OCI-LY7 (cell line): ENCODE measurements around the gene LRRC74B. TPM values are rescaled to one million over a fixed set of nuclear protein-coding genes. Genes with fewer than 3 reads are reported as not detected.

Experiments
- BruUV-seq: library from RNA; stranded (reverse); fragments of 400-500 nt; replicated peaks from 2 replicates; lab custom pipeline; 2021; lab: Mats Ljungman, UMichigan
- CTCF ChIA-PET: fragments of 300-600 bp; sonication (Branson Sonifier 250); formaldehyde crosslinking; loops from one replicate; lab custom pipeline; 2022; ENCODE audit warnings: antibody characterized with exemption; ENCODE audit not compliant: unreplicated experiment; lab: Charles Lee
- POLR2A ChIA-PET: fragments of 300-600 bp; sonication (Branson Sonifier 250); formaldehyde crosslinking; loops from one replicate; lab custom pipeline; 2022; ENCODE audit warnings: antibody characterized with exemption; lab: Charles Lee
- DNase-seq: peaks from one replicate; pipeline ENCODE4 v3.0.0-alpha.2; 2015; ENCODE audit warnings: low spot score
- H2AFZ ChIP-seq: fragments of 200-600 bp; sonication (generic), shearing (Covaris generic); 2 replicates; pipeline ENCODE4 v1.6.1; 2014; ENCODE audit warnings: mild to moderate bottlenecking, antibody characterized with exemption, low read length, moderate library complexity
- H3K27ac ChIP-seq: fragments of 200-600 bp; sonication (generic); 2 replicates; pipeline ENCODE4 v1.5.1; 2014; ENCODE audit warnings: mixed run types, low read depth, mild to moderate bottlenecking, moderate library complexity, low read length, inconsistent platforms; ENCODE audit not compliant: poor library complexity, severe bottlenecking
- H3K36me3 ChIP-seq: fragments of 200-600 bp; sonication (generic); 2 replicates; pipeline ENCODE4 v1.6.1; 2014; ENCODE audit warnings: mild to moderate bottlenecking, antibody characterized with exemption, low read length, moderate library complexity, mixed read lengths; ENCODE audit not compliant: insufficient read depth
- H3K4me1 ChIP-seq: fragments of 200-600 bp; sonication (generic); 2 replicates; pipeline ENCODE4 v1.5.1; 2014; ENCODE audit warnings: mild to moderate bottlenecking, low read length; ENCODE audit not compliant: insufficient read depth, poor library complexity, severe bottlenecking
- H3K4me2 ChIP-seq: fragments of 200-600 bp; sonication (generic); 2 replicates; pipeline ENCODE4 v1.6.1; 2014; ENCODE audit warnings: mild to moderate bottlenecking, low read length
- H3K4me3 ChIP-seq: fragments of 200-600 bp; sonication (generic); 2 replicates; pipeline ENCODE4 v1.5.1; 2014; ENCODE audit warnings: mild to moderate bottlenecking, low read depth, low read length; ENCODE audit not compliant: poor library complexity, severe bottlenecking
- H3K79me2 ChIP-seq: fragments of 200-600 bp; sonication (generic); 2 replicates; pipeline ENCODE4 v1.6.1; 2016; ENCODE audit warnings: low read depth, mild to moderate bottlenecking, low read length, moderate library complexity, mixed read lengths; ENCODE audit not compliant: insufficient read depth
- H3K9me2 ChIP-seq: fragments of 200-600 bp; sonication (generic); 2 replicates; pipeline ENCODE4 v1.6.1; 2016; ENCODE audit warnings: mild to moderate bottlenecking, low read length, mixed read lengths; ENCODE audit not compliant: insufficient read depth
- H3K9me3 ChIP-seq: fragments of 200-600 bp; sonication (generic); 2 replicates; pipeline ENCODE4 v1.6.1; 2014; ENCODE audit warnings: mild to moderate bottlenecking, mixed run types, low read length, mixed read lengths
- H4K20me1 ChIP-seq: fragments of 200-600 bp; sonication (generic); 2 replicates; pipeline ENCODE4 v1.6.1; 2014; ENCODE audit warnings: mild to moderate bottlenecking, antibody characterized with exemption, low read length, moderate library complexity, mixed read lengths; ENCODE audit not compliant: insufficient read depth
- CTCF ChIP-seq: fragments of 200-600 bp; sonication (generic); conservative IDR thresholded peaks from 2 replicates; pipeline ENCODE4 v1.5.1; 2014; ENCODE audit warnings: mild to moderate bottlenecking, antibody characterized with exemption, low read length, moderate library complexity, mixed read lengths
- EZH2phosphoT487 ChIP-seq: fragments of 200-600 bp; sonication (generic); IDR thresholded peaks from 2 replicates; pipeline ENCODE4 v1.6.1; 2018; ENCODE audit warnings: low read depth, borderline replicate concordance, mild to moderate bottlenecking, mixed run types, antibody characterized with exemption, low read length, moderate library complexity, mixed read lengths
- intact Hi-C: fragments of 100-400 bp; cut with micrococcal nuclease; formaldehyde crosslinking; loops from one replicate; pipeline ENCODE4 v1.10.0; 2022; ENCODE audit not compliant: unreplicated experiment
- total RNA-seq, 2 experiments: library from RNA; depleted of rRNA in 1 of 2; stranded (reverse); fragments of >200 nt in 1 of 2; shearing (Covaris generic) in 1 of 2; gene quantifications; 2 replicates each; pipeline ENCODE4 v1.2.3, GENCODE V29; 2014 to 2022

LRRC74B gene
- total RNA-seq, 2 experiments from 2014 or later: not detected

GRCh38 chr22:21073482-21073881 lies 27.7 kb downstream of the LRRC74B start:
- Histone ChIP-seq H3K4me3 (no peak overlapping the region), H3K9me3 (no peaks in the 10 kb centered on the region), H3K4me1 (no peaks in the 10 kb centered on the region), H3K4me2 (no peak overlapping the region), H4K20me1 (no peaks in the 10 kb centered on the region), H3K36me3 (no peaks in the 10 kb centered on the region), H3K79me2 (no peaks in the 10 kb centered on the region), H2AFZ (no peak overlapping the region), H3K9me2 (no peaks in the 10 kb centered on the region), H3K27ac (no peak overlapping the region)
- no peak for DNase-seq
- TF ChIP-seq EZH2phosphoT487 (no peak), CTCF (no peak)
- no TSS peak for BruUV-seq
- POLR2A ChIA-PET: interaction anchor here (0.7 kb wide), 1 partner anchor 64 kb away, joined by 3 read pairs; no protein-coding TSS in a partner anchor
- CTCF ChIA-PET: no interaction called here
- intact Hi-C loops: no loop called here

- Histone ChIP-seq H3K9me2 (no peaks in the 10 kb centered on the region), H3K9me3 (no peaks in the 10 kb centered on the region), H3K4me3 (no peak overlapping the region), H3K4me1 (no peaks in the 10 kb centered on the region), H3K4me2 (no peak overlapping the region), H3K27ac (no peak overlapping the region), H3K79me2 (no peaks in the 10 kb centered on the region), H2AFZ (no peak overlapping the region), H3K36me3 (no peaks in the 10 kb centered on the region), H4K20me1 (no peaks in the 10 kb centered on the region)
- TF ChIP-seq CTCF (no peak), EZH2phosphoT487 (no peak)
- DNase-seq: no peak
- POLR2A ChIA-PET: interaction anchor here (0.7 kb wide), 1 partner anchor 65 kb away, joined by 3 read pairs; no protein-coding TSS in a partner anchor
- CTCF ChIA-PET: no interaction called here
- BruUV-seq: no TSS peak
- intact Hi-C loops: no loop called here
These were observed 28.5 kb downstream of the LRRC74B start for GRCh38 chr22:21074102-21074715.

GRCh38 chr22:21075516-21076138 lies 29.9 kb downstream of the LRRC74B start:
- no peak overlapping the region for H2AFZ ChIP-seq
- H3K9me3 ChIP-seq: no peaks in the 10 kb centered on the region
- H3K27ac ChIP-seq: no peak overlapping the region
- intact Hi-C loops: no loop called here
- H3K4me1 ChIP-seq: no peaks in the 10 kb centered on the region
- ChIA-PET CTCF (no interaction called here), POLR2A (no interaction called here)
- no peaks in the 10 kb centered on the region for H3K79me2 ChIP-seq
- no peak for DNase-seq
- BruUV-seq: no TSS peak
- H3K36me3 ChIP-seq: no peaks in the 10 kb centered on the region
- H3K9me2 ChIP-seq: no peaks in the 10 kb centered on the region
- TF ChIP-seq EZH2phosphoT487 (no peak), CTCF (no peak)
- no peak overlapping the region for H3K4me3 ChIP-seq
- no peak overlapping the region for H3K4me2 ChIP-seq
- H4K20me1 ChIP-seq: no peaks in the 10 kb centered on the region
